A549 (cell line): ENCODE data around the gene PADI6. TPM values are rescaled to one million over a fixed set of nuclear protein-coding genes. Genes with fewer than 3 reads are reported as not detected.

Experiments used
- ATAC-seq, 2 experiments: fragments of 200-7000 bp in 1 of 2; fragments of >200 bp in 1 of 2; cut with Nextera tagmentation in 1 of 2; cut with Tn5 transposase in 1 of 2; 3 replicates each; pipeline versions ENCODE4 v1.8.0 to v1.9.1; 2018 to 2020; ENCODE audit warnings: mild to moderate bottlenecking in 1 of 2, moderate library complexity in 1 of 2
- CTCF ChIA-PET: fragments of 300-600 bp; sonication (Branson Sonifier 250); formaldehyde crosslinking; extraction: SDS; loops from one replicate; lab custom pipeline; 2021; ENCODE audit warnings: antibody characterized with exemption, inconsistent platforms; lab: Yijun Ruan, JAX
- POLR2A ChIA-PET: fragments of 350-600 bp; formaldehyde crosslinking; extraction: SDS; loops from one replicate; lab custom pipeline; 2021; ENCODE audit warnings: antibody characterized with exemption, inconsistent platforms; lab: Yijun Ruan, JAX
- DNase-seq, 2 experiments: peaks; one replicate each; pipeline versions ENCODE4 v3.0.0 to v3.0.0-alpha.2; 2011 to 2016; ENCODE audit warnings: low read depth in 1 of 2, low spot score in 1 of 2
- FAIRE-seq: peaks from 2 replicates; lab custom pipeline; 2011; peaks lifted over from hg19 to GRCh38; lab: Jason Lieb, UNC
- H3K27ac ChIP-seq, 2 experiments: fragments of >200 bp; sonication (Bioruptor Twin); formaldehyde crosslinking; 3 replicates each; pipeline ENCODE4 v1.5.1; 2016 to 2017
- H3K4me1 ChIP-seq: fragments of >200 bp; sonication (Bioruptor Twin); formaldehyde crosslinking; 3 replicates; pipeline ENCODE4 v1.6.1; 2016
- H3K4me2 ChIP-seq: fragments of >200 bp; sonication (Bioruptor Twin); formaldehyde crosslinking; 3 replicates; pipeline ENCODE4 v1.6.1; 2016
- H3K4me3 ChIP-seq: fragments of >200 bp; sonication (Bioruptor Twin); formaldehyde crosslinking; 3 replicates; pipeline ENCODE4 v1.5.1; 2016
- H3K9me3 ChIP-seq: fragments of >200 bp; sonication (Bioruptor Twin); formaldehyde crosslinking; 3 replicates; pipeline ENCODE4 v1.6.1; 2016
- BHLHE40 ChIP-seq: IDR thresholded peaks from 2 replicates; pipeline ENCODE4 v1.6.1; 2012; ENCODE audit warnings: low read depth, low read length, inconsistent platforms
- CBX2 ChIP-seq: fragments of 200-600 bp; sonication (generic); IDR thresholded peaks from 2 replicates; pipeline ENCODE4 v1.6.1; 2016; ENCODE audit warnings: low read depth, mild to moderate bottlenecking, borderline replicate concordance
- EHF ChIP-seq: fragments of 250-450 bp; sonication (Bioruptor Pico); IDR thresholded peaks from 2 replicates; pipeline ENCODE4 v1.5.0; 2020; ENCODE audit warnings: mild to moderate bottlenecking
- ESRRA ChIP-seq: fragments of 150-350 bp; IDR thresholded peaks from 2 replicates; pipeline ENCODE4 v1.6.1; 2014; ENCODE audit warnings: mild to moderate bottlenecking, low read length, borderline replicate concordance
- FOSB ChIP-seq: fragments of 250-450 bp; sonication (Bioruptor Pico); IDR thresholded peaks from 2 replicates; pipeline ENCODE4 v1.5.0; 2020; ENCODE audit warnings: mild to moderate bottlenecking, moderate library complexity
- HDAC2 ChIP-seq: fragments of 200-600 bp; sonication (generic); IDR thresholded peaks from 2 replicates; pipeline ENCODE4 v1.6.1; 2016
- JUNB ChIP-seq: fragments of >200 bp; sonication (Bioruptor Twin); formaldehyde crosslinking; IDR thresholded peaks from 2 replicates; pipeline ENCODE4 v1.6.1; 2016
- MAFK ChIP-seq: fragments of 450-650 bp; IDR thresholded peaks from 2 replicates; pipeline ENCODE4 v1.6.1; 2014; ENCODE audit not compliant: partially characterized antibody
- NPAS2 ChIP-seq: fragments of 250-450 bp; sonication (Bioruptor Pico); IDR thresholded peaks from 2 replicates; pipeline ENCODE4 v1.8.0; 2022; ENCODE audit warnings: mild to moderate bottlenecking, moderate library complexity, borderline replicate concordance
- POLR2AphosphoS2 ChIP-seq: conservative IDR thresholded peaks from 2 replicates; pipeline ENCODE4 v1.6.1; 2012; ENCODE audit warnings: low read length, improper control_type of control experiment, inconsistent platforms
- RAD21 ChIP-seq, 2 experiments: fragments of >200 bp in 1 of 2; sonication (Bioruptor Twin) in 1 of 2; formaldehyde crosslinking in 1 of 2; IDR thresholded peaks in 1 of 2; conservative IDR thresholded peaks in 1 of 2; 2 replicates in 1 of 2; 3 replicates in 1 of 2; pipeline ENCODE4 v1.6.1; 2012 to 2018; ENCODE audit warnings: inconsistent platforms in 1 of 2
- RCOR1 ChIP-seq: fragments of 150-350 bp; IDR thresholded peaks from 2 replicates; pipeline ENCODE4 v1.6.1; 2014; ENCODE audit warnings: antibody characterized with exemption, low read length, low read depth
- RNF2 ChIP-seq: fragments of 200-600 bp; sonication (generic); IDR thresholded peaks from 2 replicates; pipeline ENCODE4 v1.6.1; 2016; ENCODE audit warnings: low read depth, mild to moderate bottlenecking, antibody characterized with exemption, moderate library complexity, borderline replicate concordance
- TFCP2L1 ChIP-seq: fragments of 250-450 bp; sonication (Bioruptor Pico); IDR thresholded peaks from 2 replicates; pipeline ENCODE4 v1.5.0; 2021; ENCODE audit warnings: mild to moderate bottlenecking
- ZC3H11A ChIP-seq: fragments of 450-650 bp; IDR thresholded peaks from 2 replicates; pipeline ENCODE4 v1.6.1; 2014; ENCODE audit warnings: antibody characterized with exemption, mild to moderate bottlenecking
- ZFP36 ChIP-seq: fragments of 450-650 bp; IDR thresholded peaks from 2 replicates; pipeline ENCODE4 v1.6.1; 2014; ENCODE audit warnings: borderline replicate concordance; ENCODE audit not compliant: partially characterized antibody
- WGBS: methylation state at CpG from one replicate; pipeline ENCODE4 v1.1.6; 2017; ENCODE audit errors: missing lambda C conversion rate; 5-methylcytosine and 5-hydroxymethylcytosine counted together
- polyA plus RNA-seq, 4 experiments: library from polyadenylated mRNA; depleted of rRNA in 3 of 4; stranded (reverse); fragments of >200 nt; fragmentation: RNase III in 1 of 4; extraction: RNeasy Plus Mini Kit Qiagen cat#74134 plus additional on column Dnase treatment in 1 of 4; gene quantifications; 2 replicates in 3 of 4; 3 replicates in 1 of 4; pipeline ENCODE4 v1.2.3, GENCODE V29; 2011 to 2017
- TF ChIP-seq, protein P1 (sequence below): fragments of >200 bp; sonication (Bioruptor Twin); formaldehyde crosslinking; IDR thresholded peaks from 3 replicates; pipeline ENCODE4 v1.6.1; 2016
- TF ChIP-seq, protein P2 (sequence below): IDR thresholded peaks from 2 replicates; pipeline ENCODE4 v1.6.1; 2012
- TF ChIP-seq, protein P3 (sequence below): IDR thresholded peaks from 2 replicates; pipeline ENCODE4 v1.6.1; 2012; ENCODE audit warnings: low read depth, borderline replicate concordance
- TF ChIP-seq, protein P4 (sequence below): fragments of 150-350 bp; IDR thresholded peaks from 2 replicates; pipeline ENCODE4 v1.6.1; 2014; ENCODE audit warnings: low read depth, mild to moderate bottlenecking, low read length
- TF ChIP-seq, protein P5 (sequence below): fragments of 450-650 bp; IDR thresholded peaks from 2 replicates; pipeline ENCODE4 v1.6.1; 2014; ENCODE audit warnings: antibody characterized with exemption
- TF ChIP-seq, protein P6 (sequence below): fragments of >200 bp; sonication (Bioruptor Twin); formaldehyde crosslinking; IDR thresholded peaks from 2 replicates; pipeline ENCODE4 v1.6.1; 2016
- TF ChIP-seq, protein P7 (sequence below): fragments of >200 bp; sonication (Bioruptor Twin); formaldehyde crosslinking; IDR thresholded peaks from 3 replicates; pipeline ENCODE4 v1.5.1; 2016

The PADI6 gene
- polyA plus RNA-seq, 2 of the 4 experiments (the other 2 are of a cell fraction): not detected

- TF ChIP-seq BHLHE40 (no peak), JUNB (no peak), RAD21 (conservative IDR thresholded peaks at IDR 0.05 in 1 of 2, IDR thresholded peaks at IDR 0.05 in 1 of 2) (no peak)
- CTCF ChIA-PET: interaction anchor here (0.7 to 0.8 kb wide), 3 partner anchors 17 to 358 kb away, joined by 3 to 4 read pairs (median 3); no protein-coding TSS in a partner anchor
- ATAC-seq: no peak
These were observed 48.5 kb downstream of the PADI6 start for GRCh38 chr1:17420391-17420918.

GRCh38 chr1:17422461-17422860, 50.5 kb downstream of the PADI6 start:
- no peak for FAIRE-seq

More at GRCh38 chr1:17420391-17420918, 48.5 kb downstream of the PADI6 start:
- POLR2A ChIA-PET: no interaction called here
- no peak overlapping the region for H3K4me2 ChIP-seq
- H3K4me1 ChIP-seq: no peaks in the 10 kb centered on the region
- DNase-seq: no peak
- no peak for FAIRE-seq
- no peaks in the 10 kb centered on the region for H3K9me3 ChIP-seq
- no peak overlapping the region for H3K4me3 ChIP-seq
- H3K27ac ChIP-seq: no peak overlapping the region
- WGBS: 87% methylated on average over 6 of the region's 6 CpGs

GRCh38 chr1:17423781-17424245, 51.8 kb downstream of the PADI6 start:
- ChIA-PET POLR2A (no interaction called here), CTCF (interaction anchor here (0.5 to 1.3 kb wide), 3 partner anchors 18 to 299 kb away, joined by 3 to 4 read pairs (median 4); no protein-coding TSS in a partner anchor)
- no peaks in the 10 kb centered on the region for H3K4me1 ChIP-seq
- no peak overlapping the region for H3K4me2 ChIP-seq
- ATAC-seq (no peak), FAIRE-seq (no peak), DNase-seq (no peak)
- H3K9me3 ChIP-seq: no peaks in the 10 kb centered on the region
- no peak overlapping the region for H3K27ac ChIP-seq
- TF ChIP-seq POLR2AphosphoS2 (no peak), RAD21 (conservative IDR thresholded peaks at IDR 0.05 in 1 of 2, IDR thresholded peaks at IDR 0.05 in 1 of 2) (no peak), HDAC2 (no peak), ZC3H11A (no peak)
- TF ChIP-seq, protein P1, sequence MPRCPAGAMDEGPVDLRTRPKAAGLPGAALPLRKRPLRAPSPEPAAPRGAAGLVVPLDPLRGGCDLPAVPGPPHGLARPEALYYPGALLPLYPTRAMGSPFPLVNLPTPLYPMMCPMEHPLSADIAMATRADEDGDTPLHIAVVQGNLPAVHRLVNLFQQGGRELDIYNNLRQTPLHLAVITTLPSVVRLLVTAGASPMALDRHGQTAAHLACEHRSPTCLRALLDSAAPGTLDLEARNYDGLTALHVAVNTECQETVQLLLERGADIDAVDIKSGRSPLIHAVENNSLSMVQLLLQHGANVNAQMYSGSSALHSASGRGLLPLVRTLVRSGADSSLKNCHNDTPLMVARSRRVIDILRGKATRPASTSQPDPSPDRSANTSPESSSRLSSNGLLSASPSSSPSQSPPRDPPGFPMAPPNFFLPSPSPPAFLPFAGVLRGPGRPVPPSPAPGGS: no peak
- TF ChIP-seq, protein P2, sequence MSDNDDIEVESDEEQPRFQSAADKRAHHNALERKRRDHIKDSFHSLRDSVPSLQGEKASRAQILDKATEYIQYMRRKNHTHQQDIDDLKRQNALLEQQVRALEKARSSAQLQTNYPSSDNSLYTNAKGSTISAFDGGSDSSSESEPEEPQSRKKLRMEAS: no peak
- TF ChIP-seq, protein P3, sequence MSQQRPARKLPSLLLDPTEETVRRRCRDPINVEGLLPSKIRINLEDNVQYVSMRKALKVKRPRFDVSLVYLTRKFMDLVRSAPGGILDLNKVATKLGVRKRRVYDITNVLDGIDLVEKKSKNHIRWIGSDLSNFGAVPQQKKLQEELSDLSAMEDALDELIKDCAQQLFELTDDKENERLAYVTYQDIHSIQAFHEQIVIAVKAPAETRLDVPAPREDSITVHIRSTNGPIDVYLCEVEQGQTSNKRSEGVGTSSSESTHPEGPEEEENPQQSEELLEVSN: no peak
- 76% methylated on average over 9 of the region's 13 CpGs for WGBS
- H3K4me3 ChIP-seq: no peak overlapping the region

More at GRCh38 chr1:17422461-17422860, 50.5 kb downstream of the PADI6 start:
- Histone ChIP-seq H3K27ac (no peak overlapping the region), H3K4me1 (no peaks in the 10 kb centered on the region), H3K4me2 (no peak overlapping the region), H3K9me3 (no peaks in the 10 kb centered on the region), H3K4me3 (no peak overlapping the region)
- no peak for ATAC-seq
- TF ChIP-seq HDAC2: no peak
- TF ChIP-seq RAD21 (conservative IDR thresholded peaks at IDR 0.05 in 1 of 2, IDR thresholded peaks at IDR 0.05 in 1 of 2): no peak
- TF ChIP-seq RNF2: no peak
- no peak for TF ChIP-seq JUNB
- no peak for TF ChIP-seq BHLHE40
- TF ChIP-seq CBX2: no peak
- TF ChIP-seq, protein P2: no peak
- TF ChIP-seq, protein P4, sequence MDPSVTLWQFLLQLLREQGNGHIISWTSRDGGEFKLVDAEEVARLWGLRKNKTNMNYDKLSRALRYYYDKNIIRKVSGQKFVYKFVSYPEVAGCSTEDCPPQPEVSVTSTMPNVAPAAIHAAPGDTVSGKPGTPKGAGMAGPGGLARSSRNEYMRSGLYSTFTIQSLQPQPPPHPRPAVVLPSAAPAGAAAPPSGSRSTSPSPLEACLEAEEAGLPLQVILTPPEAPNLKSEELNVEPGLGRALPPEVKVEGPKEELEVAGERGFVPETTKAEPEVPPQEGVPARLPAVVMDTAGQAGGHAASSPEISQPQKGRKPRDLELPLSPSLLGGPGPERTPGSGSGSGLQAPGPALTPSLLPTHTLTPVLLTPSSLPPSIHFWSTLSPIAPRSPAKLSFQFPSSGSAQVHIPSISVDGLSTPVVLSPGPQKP: no peak
- no peak for TF ChIP-seq EHF (CRISPR knock-in tag)
- TF ChIP-seq, protein P5, sequence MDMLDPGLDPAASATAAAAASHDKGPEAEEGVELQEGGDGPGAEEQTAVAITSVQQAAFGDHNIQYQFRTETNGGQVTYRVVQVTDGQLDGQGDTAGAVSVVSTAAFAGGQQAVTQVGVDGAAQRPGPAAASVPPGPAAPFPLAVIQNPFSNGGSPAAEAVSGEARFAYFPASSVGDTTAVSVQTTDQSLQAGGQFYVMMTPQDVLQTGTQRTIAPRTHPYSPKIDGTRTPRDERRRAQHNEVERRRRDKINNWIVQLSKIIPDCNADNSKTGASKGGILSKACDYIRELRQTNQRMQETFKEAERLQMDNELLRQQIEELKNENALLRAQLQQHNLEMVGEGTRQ: no peak
- TF ChIP-seq ESRRA: no peak
- TF ChIP-seq RCOR1: no peak
- no peak for TF ChIP-seq MAFK
- no peak for TF ChIP-seq TFCP2L1
- TF ChIP-seq, protein P6, sequence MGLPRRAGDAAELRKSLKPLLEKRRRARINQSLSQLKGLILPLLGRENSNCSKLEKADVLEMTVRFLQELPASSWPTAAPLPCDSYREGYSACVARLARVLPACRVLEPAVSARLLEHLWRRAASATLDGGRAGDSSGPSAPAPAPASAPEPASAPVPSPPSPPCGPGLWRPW: no peak
- no peak for TF ChIP-seq ZFP36
- no peak for TF ChIP-seq FOSB (CRISPR knock-in tag)
- TF ChIP-seq, protein P7, sequence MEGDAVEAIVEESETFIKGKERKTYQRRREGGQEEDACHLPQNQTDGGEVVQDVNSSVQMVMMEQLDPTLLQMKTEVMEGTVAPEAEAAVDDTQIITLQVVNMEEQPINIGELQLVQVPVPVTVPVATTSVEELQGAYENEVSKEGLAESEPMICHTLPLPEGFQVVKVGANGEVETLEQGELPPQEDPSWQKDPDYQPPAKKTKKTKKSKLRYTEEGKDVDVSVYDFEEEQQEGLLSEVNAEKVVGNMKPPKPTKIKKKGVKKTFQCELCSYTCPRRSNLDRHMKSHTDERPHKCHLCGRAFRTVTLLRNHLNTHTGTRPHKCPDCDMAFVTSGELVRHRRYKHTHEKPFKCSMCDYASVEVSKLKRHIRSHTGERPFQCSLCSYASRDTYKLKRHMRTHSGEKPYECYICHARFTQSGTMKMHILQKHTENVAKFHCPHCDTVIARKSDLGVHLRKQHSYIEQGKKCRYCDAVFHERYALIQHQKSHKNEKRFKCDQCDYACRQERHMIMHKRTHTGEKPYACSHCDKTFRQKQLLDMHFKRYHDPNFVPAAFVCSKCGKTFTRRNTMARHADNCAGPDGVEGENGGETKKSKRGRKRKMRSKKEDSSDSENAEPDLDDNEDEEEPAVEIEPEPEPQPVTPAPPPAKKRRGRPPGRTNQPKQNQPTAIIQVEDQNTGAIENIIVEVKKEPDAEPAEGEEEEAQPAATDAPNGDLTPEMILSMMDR: no peak
- no peak for TF ChIP-seq POLR2AphosphoS2
- TF ChIP-seq NPAS2 (CRISPR knock-in tag): no peak
- POLR2A ChIA-PET: no interaction called here
- WGBS: 89% methylated on average over 3 of the region's 7 CpGs
- DNase-seq: no peak
- CTCF ChIA-PET: interaction anchor here (0.6 kb wide), 1 partner anchor 9 kb away, joined by 3 read pairs; no protein-coding TSS in a partner anchor
